GM10266 (cell line): ENCODE results near the gene SLC1A7.

Experiments used
- DNase-seq: peaks from one replicate; pipeline ENCODE4 v3.0.0; 2012; ENCODE audit errors: extremely low spot score
- TF ChIP-seq, protein P1 (sequence below): IDR thresholded peaks from 2 replicates; pipeline ENCODE4 v1.5.1; 2012; ENCODE audit warnings: mild to moderate bottlenecking, low read depth; ENCODE audit not compliant: control insufficient read depth, insufficient read depth; ENCODE audit errors: missing control alignments

Gene SLC1A7

DNA sequence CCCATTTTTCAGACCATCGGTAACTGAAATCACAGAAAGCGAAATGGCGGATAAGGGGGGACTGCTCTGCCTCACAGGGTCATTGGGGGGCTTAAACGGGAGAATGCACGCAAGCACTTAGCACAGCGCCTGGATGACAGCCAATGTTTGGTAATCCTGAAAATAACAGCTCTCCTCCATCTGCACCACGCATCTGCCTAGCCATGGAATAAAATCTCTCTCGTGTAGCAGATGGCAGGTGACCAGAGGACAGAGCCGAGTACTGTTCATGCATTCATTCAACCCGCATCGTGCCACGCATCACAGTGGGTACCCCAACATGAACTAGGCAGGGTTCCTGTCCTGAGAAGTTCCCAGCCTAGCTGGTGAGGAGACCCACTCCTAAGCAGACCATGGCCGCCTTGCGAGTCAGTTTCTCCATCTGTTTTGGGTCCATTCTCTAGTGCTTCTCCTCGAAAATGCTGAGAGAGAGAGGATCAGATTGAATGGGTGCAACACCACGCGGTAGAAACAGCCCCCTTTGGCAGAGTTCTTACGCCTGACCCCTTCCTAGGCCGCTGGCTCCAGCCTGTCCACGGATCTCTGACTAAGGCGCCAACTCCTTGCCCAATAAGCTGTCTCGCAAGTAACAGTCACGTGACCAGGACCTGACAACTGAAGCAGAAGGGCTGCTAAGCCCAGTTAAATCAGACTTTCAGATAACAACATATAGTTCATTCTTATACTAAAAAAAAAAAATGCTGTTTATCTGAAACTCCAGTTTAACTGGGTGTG lies 7.3 kb downstream of the SLC1A7 start:
- no peak for DNase-seq
- TF ChIP-seq, protein P1, sequence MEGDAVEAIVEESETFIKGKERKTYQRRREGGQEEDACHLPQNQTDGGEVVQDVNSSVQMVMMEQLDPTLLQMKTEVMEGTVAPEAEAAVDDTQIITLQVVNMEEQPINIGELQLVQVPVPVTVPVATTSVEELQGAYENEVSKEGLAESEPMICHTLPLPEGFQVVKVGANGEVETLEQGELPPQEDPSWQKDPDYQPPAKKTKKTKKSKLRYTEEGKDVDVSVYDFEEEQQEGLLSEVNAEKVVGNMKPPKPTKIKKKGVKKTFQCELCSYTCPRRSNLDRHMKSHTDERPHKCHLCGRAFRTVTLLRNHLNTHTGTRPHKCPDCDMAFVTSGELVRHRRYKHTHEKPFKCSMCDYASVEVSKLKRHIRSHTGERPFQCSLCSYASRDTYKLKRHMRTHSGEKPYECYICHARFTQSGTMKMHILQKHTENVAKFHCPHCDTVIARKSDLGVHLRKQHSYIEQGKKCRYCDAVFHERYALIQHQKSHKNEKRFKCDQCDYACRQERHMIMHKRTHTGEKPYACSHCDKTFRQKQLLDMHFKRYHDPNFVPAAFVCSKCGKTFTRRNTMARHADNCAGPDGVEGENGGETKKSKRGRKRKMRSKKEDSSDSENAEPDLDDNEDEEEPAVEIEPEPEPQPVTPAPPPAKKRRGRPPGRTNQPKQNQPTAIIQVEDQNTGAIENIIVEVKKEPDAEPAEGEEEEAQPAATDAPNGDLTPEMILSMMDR, result no peak

DNA sequence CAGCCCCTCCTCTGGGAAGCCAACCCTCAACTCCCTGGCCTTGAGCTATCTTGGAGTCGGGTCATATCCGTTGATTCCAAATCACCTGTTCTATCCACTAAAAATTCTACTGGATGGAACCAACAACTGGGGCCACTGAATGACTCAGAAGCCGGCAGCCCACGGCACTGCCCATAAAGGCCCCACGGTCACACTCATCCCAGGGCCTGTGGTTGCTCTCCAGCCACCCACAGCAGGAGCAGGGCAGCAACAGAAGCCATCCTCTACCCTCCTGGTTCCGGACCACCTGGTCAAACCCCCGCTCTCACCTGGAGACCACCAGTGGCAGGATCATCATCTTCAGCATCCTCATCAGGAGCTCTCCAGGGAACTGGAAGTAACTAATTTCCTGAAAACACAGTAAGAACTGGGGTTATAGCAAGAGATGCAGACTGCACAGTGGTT lies 8.4 kb downstream of the SLC1A7 start:
- no peak for DNase-seq
- TF ChIP-seq, protein P1, result no peak

DNA sequence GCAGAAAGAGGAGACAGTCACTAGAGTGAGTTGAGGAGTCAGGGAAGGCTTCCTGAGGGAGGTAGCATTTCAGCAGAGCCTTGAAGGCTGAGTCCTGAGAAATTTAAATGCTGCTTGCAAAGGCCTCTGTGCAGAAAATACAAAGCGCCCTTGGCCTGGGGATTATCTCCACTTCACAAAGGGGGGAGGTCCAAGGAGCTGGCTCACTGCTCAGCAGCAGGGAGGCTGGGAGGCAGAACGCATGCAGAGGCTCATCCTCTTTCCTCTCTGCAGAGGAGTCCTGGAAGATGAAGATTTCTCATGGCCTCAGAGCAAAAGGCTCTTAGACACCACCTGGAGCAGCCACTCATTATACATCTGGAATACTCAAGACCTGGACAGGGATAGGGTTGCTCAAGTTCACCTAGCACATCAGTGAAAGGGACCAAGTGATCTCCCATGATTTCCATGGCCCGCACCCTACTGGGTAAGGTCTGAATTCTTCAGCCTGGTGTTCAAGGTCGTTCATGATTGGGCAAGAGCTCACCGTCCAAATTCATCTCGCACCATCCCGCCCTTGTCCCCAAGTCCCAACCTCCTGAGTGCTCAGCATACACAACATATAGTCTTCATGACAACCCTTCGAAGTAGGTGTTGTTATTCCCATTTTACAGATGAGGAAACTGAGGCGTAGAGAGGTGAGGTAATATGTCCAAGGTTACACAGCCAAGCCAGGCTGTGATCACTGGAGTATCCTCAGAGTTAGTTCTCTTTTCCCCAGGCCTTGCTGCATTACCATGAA lies 9.0 kb downstream of the SLC1A7 start:
- DNase-seq, result no peak
- TF ChIP-seq, protein P1, result no peak

DNA sequence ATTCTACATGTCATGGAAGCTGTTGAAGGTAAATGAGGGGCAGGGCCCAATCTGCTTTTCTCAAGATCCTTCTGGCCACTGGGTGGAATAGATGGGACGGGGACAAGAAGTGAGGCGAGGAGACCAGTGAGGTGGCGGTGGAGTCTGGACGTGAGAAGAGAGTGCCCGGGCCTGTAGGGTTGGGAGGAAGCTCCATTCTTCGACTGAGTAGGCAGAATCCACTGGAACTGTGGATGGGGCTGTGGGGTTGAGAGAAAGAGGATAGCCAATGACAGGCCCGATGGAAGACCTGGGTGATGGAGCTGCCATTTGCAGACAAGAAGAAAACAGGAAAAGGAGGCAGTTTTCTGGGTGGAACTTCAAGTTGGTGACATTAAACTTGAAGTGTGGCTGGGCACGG lies 10.3 kb downstream of the SLC1A7 start:
- no peak for DNase-seq
- TF ChIP-seq, protein P1, result no peak

DNA sequence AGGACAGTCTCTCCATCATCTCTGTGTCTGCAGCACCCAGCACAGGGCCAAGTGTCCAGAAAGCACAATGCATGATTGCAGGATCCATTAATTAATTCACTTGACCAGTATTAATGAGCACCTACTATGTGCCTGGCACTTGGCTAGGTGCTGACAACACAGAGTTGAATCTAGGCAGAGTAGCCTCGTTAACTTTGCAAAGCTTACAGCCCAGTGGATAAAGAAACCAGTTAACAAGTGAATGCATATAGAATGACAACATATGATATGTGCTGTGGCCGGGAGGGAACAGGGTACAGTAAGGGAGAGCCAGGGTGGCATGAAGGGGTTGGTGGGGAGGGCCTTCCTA lies 10.9 kb downstream of the SLC1A7 start:
- TF ChIP-seq, protein P1, result no peak
- DNase-seq, result no peak

DNA sequence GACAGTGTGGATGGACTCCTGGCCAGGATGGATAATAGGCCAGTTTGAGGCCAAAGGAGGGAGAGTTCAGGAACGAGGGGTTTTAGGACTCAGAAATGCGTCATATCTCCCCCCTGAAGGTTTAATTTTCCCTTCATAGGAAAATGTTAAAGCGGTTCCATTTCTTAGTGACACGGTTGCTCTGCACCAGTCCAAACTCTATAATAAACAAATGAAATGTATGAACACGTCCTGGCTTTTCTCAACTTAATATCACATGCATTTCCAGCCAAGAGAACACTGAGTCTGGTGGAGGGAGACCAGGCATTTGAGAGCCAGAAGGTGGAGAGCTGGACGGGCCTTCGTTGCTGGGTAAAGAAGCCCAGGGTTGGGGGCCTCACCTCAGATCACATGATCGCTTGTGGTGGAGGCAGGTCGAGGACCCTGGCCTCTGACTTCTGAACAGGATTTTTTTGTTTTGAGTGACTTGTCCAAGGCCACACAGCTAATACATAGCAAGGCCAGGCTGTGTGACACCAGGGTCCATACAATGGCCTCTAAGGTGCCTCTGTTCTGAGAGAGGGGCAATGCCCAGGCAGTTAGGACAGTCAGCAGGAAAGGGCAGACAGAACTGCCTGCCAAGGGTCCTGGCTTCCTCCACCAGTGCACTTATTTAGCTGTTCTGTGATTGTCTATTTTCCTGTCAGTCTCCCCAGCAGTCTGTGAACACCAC lies 11.4 kb downstream of the SLC1A7 start:
- TF ChIP-seq, protein P1, result no peak
- no peak for DNase-seq
